MM.1S (cell line): ENCODE measurements around the gene ARMC12.

Source experiments
- DNase-seq: peaks from one replicate; pipeline ENCODE4 v3.0.0-alpha.2; 2015
- H2AFZ ChIP-seq: fragments of 300-600 bp; sonication (generic); 2 replicates; pipeline ENCODE4 v1.6.0; 2016; ENCODE audit warnings: antibody characterized with exemption, low read length
- H3F3A ChIP-seq: fragments of 300-600 bp; sonication (generic); 2 replicates; pipeline ENCODE4 v1.6.1; 2016; ENCODE audit warnings: mild to moderate bottlenecking, antibody characterized with exemption, low read length, moderate library complexity, mixed read lengths; ENCODE audit not compliant: insufficient read depth
- H3K27ac ChIP-seq: fragments of 300-600 bp; sonication (generic); 2 replicates; pipeline ENCODE4 v1.5.1; 2016; ENCODE audit warnings: mild to moderate bottlenecking, low read length
- H3K27me3 ChIP-seq: fragments of 300-600 bp; sonication (generic); replicated peaks from 2 replicates; pipeline ENCODE4 v1.6.0; 2016; ENCODE audit warnings: low read length; ENCODE audit not compliant: insufficient read depth
- H3K36me3 ChIP-seq: fragments of 300-600 bp; sonication (generic); replicated peaks from 2 replicates; pipeline ENCODE4 v1.6.1; 2016; ENCODE audit warnings: mild to moderate bottlenecking, low read length, mixed read lengths; ENCODE audit not compliant: insufficient read depth
- H3K4me1 ChIP-seq: fragments of 300-600 bp; sonication (generic); 2 replicates; pipeline ENCODE4 v1.6.1; 2016; ENCODE audit warnings: low read length, mixed read lengths
- H3K4me2 ChIP-seq: fragments of 300-600 bp; sonication (generic); 2 replicates; pipeline ENCODE4 v1.6.0; 2016; ENCODE audit warnings: low read depth, low read length
- H3K4me3 ChIP-seq: fragments of 300-600 bp; sonication (generic); 2 replicates; pipeline ENCODE4 v1.5.1; 2016; ENCODE audit warnings: low read length, mixed read lengths
- H3K79me2 ChIP-seq: fragments of 300-600 bp; sonication (generic); 2 replicates; pipeline ENCODE4 v1.6.1; 2016; ENCODE audit warnings: mixed run types, low read length, mixed read lengths
- H3K9ac ChIP-seq: fragments of 300-600 bp; sonication (generic); 2 replicates; pipeline ENCODE4 v1.6.1; 2016; ENCODE audit warnings: low read length, mixed read lengths
- H3K9me2 ChIP-seq: fragments of 300-600 bp; sonication (generic); replicated peaks from 2 replicates; pipeline ENCODE4 v1.6.1; 2016; ENCODE audit warnings: mild to moderate bottlenecking, low read length, mixed read lengths; ENCODE audit not compliant: insufficient read depth
- H3K9me3 ChIP-seq: fragments of 300-600 bp; sonication (generic); replicated peaks from 2 replicates; pipeline ENCODE4 v1.6.1; 2016; ENCODE audit warnings: mild to moderate bottlenecking, low read length, mixed read lengths; ENCODE audit not compliant: insufficient read depth
- H4K20me1 ChIP-seq: fragments of 300-600 bp; sonication (generic); 2 replicates; pipeline ENCODE4 v1.6.1; 2016; ENCODE audit warnings: mild to moderate bottlenecking, low read length, moderate library complexity, mixed read lengths; ENCODE audit not compliant: insufficient read depth
- EZH2 ChIP-seq: fragments of 300-600 bp; sonication (generic); optimal IDR thresholded peaks from 2 replicates; pipeline ENCODE3; 2017; ENCODE audit warnings: low read depth, mild to moderate bottlenecking, antibody characterized with exemption, low read length, mixed read lengths
- EZH2phosphoT487 ChIP-seq: fragments of 300-600 bp; sonication (generic); IDR thresholded peaks from 2 replicates; pipeline ENCODE4 v1.6.1; 2018; ENCODE audit warnings: antibody characterized with exemption, low read length
- TF ChIP-seq, protein P1 (sequence below): fragments of 300-600 bp; sonication (generic); IDR thresholded peaks from 2 replicates; pipeline ENCODE4 v1.5.1; 2016; ENCODE audit warnings: antibody characterized with exemption, low read length, mixed read lengths

ARMC12 gene

DNA sequence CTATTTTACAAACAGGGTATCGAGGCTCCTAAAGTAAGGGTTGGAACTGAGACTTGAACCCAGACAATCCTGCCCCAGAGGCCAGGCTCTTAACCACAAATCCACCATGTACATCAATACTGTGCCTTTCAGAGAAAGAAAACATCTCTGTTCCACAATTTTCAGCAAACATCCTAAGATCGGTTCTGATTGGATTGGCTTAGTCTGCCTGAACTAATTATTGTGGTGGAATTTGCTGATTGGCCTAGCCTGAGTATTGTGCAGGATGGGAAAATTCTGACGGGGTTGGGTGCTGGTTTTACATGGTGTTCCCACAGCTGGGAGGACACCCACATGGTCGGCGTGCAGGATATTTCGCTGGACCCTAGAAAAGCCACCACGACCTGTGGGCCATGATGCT is 43.9 kb downstream of the ARMC12 start, which contains the start of gene CLPSL1:
Gene CLPSL1, plus strand, starts transcription at position 301 of the 400 bp plus-strand sequence. Its CDS starts 92 bp downstream, at position 393.
- DNase-seq = no peak
- peaks cover 8% of the 10 kb centered on the region for H3K27me3 ChIP-seq
- no peak for TF ChIP-seq EZH2
- TF ChIP-seq, protein P1, sequence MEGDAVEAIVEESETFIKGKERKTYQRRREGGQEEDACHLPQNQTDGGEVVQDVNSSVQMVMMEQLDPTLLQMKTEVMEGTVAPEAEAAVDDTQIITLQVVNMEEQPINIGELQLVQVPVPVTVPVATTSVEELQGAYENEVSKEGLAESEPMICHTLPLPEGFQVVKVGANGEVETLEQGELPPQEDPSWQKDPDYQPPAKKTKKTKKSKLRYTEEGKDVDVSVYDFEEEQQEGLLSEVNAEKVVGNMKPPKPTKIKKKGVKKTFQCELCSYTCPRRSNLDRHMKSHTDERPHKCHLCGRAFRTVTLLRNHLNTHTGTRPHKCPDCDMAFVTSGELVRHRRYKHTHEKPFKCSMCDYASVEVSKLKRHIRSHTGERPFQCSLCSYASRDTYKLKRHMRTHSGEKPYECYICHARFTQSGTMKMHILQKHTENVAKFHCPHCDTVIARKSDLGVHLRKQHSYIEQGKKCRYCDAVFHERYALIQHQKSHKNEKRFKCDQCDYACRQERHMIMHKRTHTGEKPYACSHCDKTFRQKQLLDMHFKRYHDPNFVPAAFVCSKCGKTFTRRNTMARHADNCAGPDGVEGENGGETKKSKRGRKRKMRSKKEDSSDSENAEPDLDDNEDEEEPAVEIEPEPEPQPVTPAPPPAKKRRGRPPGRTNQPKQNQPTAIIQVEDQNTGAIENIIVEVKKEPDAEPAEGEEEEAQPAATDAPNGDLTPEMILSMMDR = no peak
- TF ChIP-seq EZH2phosphoT487 = no peak
- H3K4me1 ChIP-seq = no peaks in the 10 kb centered on the region
- H3F3A ChIP-seq = no peaks in the 10 kb centered on the region
- H3K9ac ChIP-seq = no peak within 1 kb of the TSS
- no peaks in the 10 kb centered on the region for H4K20me1 ChIP-seq
- no peak within 1 kb of the TSS for H3K27ac ChIP-seq
- no peaks in the 10 kb centered on the region for H3K9me3 ChIP-seq
- no peaks in the 10 kb centered on the region for H3K36me3 ChIP-seq
- no peak within 1 kb of the TSS for H3K4me3 ChIP-seq
- no peak within 1 kb of the TSS for H2AFZ ChIP-seq
- no peaks in the 10 kb centered on the region for H3K79me2 ChIP-seq
- H3K9me2 ChIP-seq = no peaks in the 10 kb centered on the region
- H3K4me2 ChIP-seq = no peak within 1 kb of the TSS

DNA sequence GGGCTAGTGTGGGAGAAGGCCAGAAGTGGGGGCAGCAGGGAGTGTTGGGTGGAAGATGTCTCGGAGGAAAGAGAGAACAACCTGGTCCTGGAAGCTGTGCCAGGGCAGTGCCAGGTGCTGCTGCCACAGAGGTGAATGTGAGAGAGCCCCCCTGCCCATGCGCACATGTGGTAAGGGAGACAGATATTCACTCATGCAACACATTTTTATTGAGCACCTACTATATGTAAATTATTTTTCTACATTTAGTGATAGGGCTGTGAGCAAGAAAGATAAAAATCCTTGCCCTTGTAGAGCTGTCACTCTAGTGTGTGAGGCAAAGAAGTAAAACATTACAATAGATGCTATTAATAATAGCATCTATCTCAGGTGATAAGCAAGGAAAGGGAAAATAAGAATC is 44.5 kb downstream of the ARMC12 start:
- H3K9me2 ChIP-seq = no peaks in the 10 kb centered on the region
- H2AFZ ChIP-seq = no peak overlapping the region
- no peak overlapping the region for H3K4me3 ChIP-seq
- peaks cover 2% of the 10 kb centered on the region; the same call in 1 of the 2 replicates for H3K27me3 ChIP-seq
- H3F3A ChIP-seq = no peaks in the 10 kb centered on the region
- H3K79me2 ChIP-seq = no peaks in the 10 kb centered on the region
- no peaks in the 10 kb centered on the region for H3K36me3 ChIP-seq
- no peaks in the 10 kb centered on the region for H3K9me3 ChIP-seq
- TF ChIP-seq, protein P1 = no peak
- TF ChIP-seq EZH2 (no peak), EZH2phosphoT487 (no peak)
- no peak overlapping the region for H3K9ac ChIP-seq
- no peak overlapping the region for H3K4me2 ChIP-seq
- no peaks in the 10 kb centered on the region for H3K4me1 ChIP-seq
- no peak for DNase-seq
- H4K20me1 ChIP-seq = no peaks in the 10 kb centered on the region
- H3K27ac ChIP-seq = no peak overlapping the region

GRCh38 chr6:35782424-35782823 is 45.6 kb downstream of the ARMC12 start:
- Histone ChIP-seq H2AFZ (no peak overlapping the region), H3K9ac (no peak overlapping the region), H3K79me2 (no peaks in the 10 kb centered on the region), H3K27ac (no peak overlapping the region), H3K4me3 (no peak overlapping the region), H3K4me1 (no peaks in the 10 kb centered on the region), H3K27me3 (peaks cover 7% of the 10 kb centered on the region; the same call in 1 of the 2 replicates), H3K36me3 (no peaks in the 10 kb centered on the region), H3K9me3 (no peaks in the 10 kb centered on the region), H3F3A (no peaks in the 10 kb centered on the region), H4K20me1 (no peaks in the 10 kb centered on the region), H3K9me2 (no peaks in the 10 kb centered on the region), H3K4me2 (no peak overlapping the region)
- DNase-seq = no peak
- no peak for TF ChIP-seq EZH2phosphoT487
- no peak for TF ChIP-seq EZH2
- TF ChIP-seq, protein P1 = no peak
